Liver (tissue), 9 donors: ENCODE results near the gene DDX31. TPM values are rescaled to one million over a fixed set of nuclear protein-coding genes. Genes with fewer than 3 reads are reported as not detected.

Source experiments
- DNase-seq: peaks from one replicate; pipeline ENCODE4 v3.0.0-alpha.2; 2017; ENCODE audit warnings: low spot score
- H3K27ac ChIP-seq, 2 donors: one replicate each; pipeline ENCODE4 v1.7.0; 2013; ENCODE audit warnings: inconsistent platforms in 2 of 2, low read length in 2 of 2, control low read depth in 1 of 2, low read depth in 1 of 2, mild to moderate bottlenecking in 1 of 2
- H3K27me3 ChIP-seq, 4 donors: one replicate each; pipeline versions ENCODE4 v1.6.1 to v1.7.0; 2013; ENCODE audit warnings: low read length in 3 of 4, inconsistent platforms in 1 of 4, mild to moderate bottlenecking in 1 of 4, moderate library complexity in 1 of 4; ENCODE audit not compliant: control insufficient read depth in 4 of 4, insufficient read depth in 4 of 4
- H3K36me3 ChIP-seq, 4 donors: one replicate each; pipeline versions ENCODE4 v1.6.1 to v1.7.0; 2013; ENCODE audit warnings: low read length in 3 of 4, mild to moderate bottlenecking in 3 of 4, low read depth in 1 of 4, moderate library complexity in 1 of 4; ENCODE audit not compliant: control insufficient read depth in 4 of 4, insufficient read depth in 3 of 4
- H3K4me1 ChIP-seq, 4 donors: one replicate each; pipeline versions ENCODE4 v1.6.1 to v1.7.0; 2013; ENCODE audit warnings: low read length in 3 of 4, mild to moderate bottlenecking in 3 of 4, moderate library complexity in 1 of 4; ENCODE audit not compliant: control insufficient read depth in 4 of 4, insufficient read depth in 4 of 4
- H3K4me3 ChIP-seq, 3 donors: one replicate each; pipeline versions ENCODE4 v1.6.1 to v1.7.0; 2013; ENCODE audit warnings: low read length in 3 of 3, control low read depth in 1 of 3, low read depth in 1 of 3, mild to moderate bottlenecking in 1 of 3
- H3K9ac ChIP-seq, 2 donors: one replicate each; pipeline ENCODE4 v1.7.0; 2013; ENCODE audit warnings: low read length in 2 of 2, mild to moderate bottlenecking in 2 of 2, moderate library complexity in 2 of 2, control low read depth in 1 of 2, low read depth in 1 of 2
- H3K9me3 ChIP-seq, 4 donors: one replicate each; pipeline versions ENCODE4 v1.6.1 to v1.7.0; 2013; ENCODE audit warnings: low read length in 3 of 4; ENCODE audit not compliant: control insufficient read depth in 4 of 4
- EGR1 ChIP-seq, 2 donors: IDR thresholded peaks; 2 replicates each; pipeline ENCODE4 v1.6.1; 2016 to 2018; ENCODE audit warnings: antibody characterized with exemption in 2 of 2, low read depth in 2 of 2
- FOXA1 ChIP-seq: IDR thresholded peaks from 2 replicates; pipeline ENCODE4 v1.6.1; 2016; ENCODE audit warnings: antibody characterized with exemption
- FOXA2 ChIP-seq: IDR thresholded peaks from 2 replicates; pipeline ENCODE4 v1.6.1; 2016; ENCODE audit warnings: antibody characterized with exemption
- GABPA ChIP-seq, 2 donors: IDR thresholded peaks in 1 of 2; conservative IDR thresholded peaks in 1 of 2; 2 replicates each; pipeline ENCODE4 v1.6.1; 2016; ENCODE audit warnings: antibody characterized with exemption in 2 of 2, mild to moderate bottlenecking in 1 of 2, moderate library complexity in 1 of 2
- HNF4A ChIP-seq, 2 donors: conservative IDR thresholded peaks; 2 replicates each; pipeline ENCODE4 v1.6.1; 2016; ENCODE audit warnings: antibody characterized with exemption in 2 of 2, mild to moderate bottlenecking in 2 of 2
- HNF4G ChIP-seq: IDR thresholded peaks from 2 replicates; pipeline ENCODE4 v1.6.1; 2016; ENCODE audit warnings: antibody characterized with exemption
- RAD21 ChIP-seq, 2 donors: IDR thresholded peaks; 2 replicates each; pipeline ENCODE4 v1.6.1; 2016; ENCODE audit warnings: antibody characterized with exemption in 2 of 2, mild to moderate bottlenecking in 2 of 2
- RXRA ChIP-seq, 2 donors: IDR thresholded peaks; 2 replicates each; pipeline ENCODE4 v1.6.1; 2017 to 2018; ENCODE audit warnings: antibody characterized with exemption in 2 of 2, mild to moderate bottlenecking in 1 of 2
- YY1 ChIP-seq: IDR thresholded peaks from 2 replicates; pipeline ENCODE4 v1.6.1; 2016; ENCODE audit warnings: antibody characterized with exemption, mild to moderate bottlenecking
- WGBS: extraction: QIAGEN DNeasy Blood & Tissue Kit; methylation state at CpG from one replicate; pipeline ENCODE4 v1.1.7; 2013; 5-methylcytosine and 5-hydroxymethylcytosine counted together
- polyA plus RNA-seq, 2 donors: library from polyadenylated mRNA; stranded (reverse) in 1 of 2; unstranded in 1 of 2; fragments of 200-250 nt in 1 of 2; fragments of >200 nt in 1 of 2; fragmentation: Nextera tagmentation in 1 of 2; extraction: Ambion mirVana in 1 of 2; gene quantifications; one replicate each; pipeline versions ENCODE4 v1.2.1 to v1.2.3, GENCODE V29; 2013 to 2015
- total RNA-seq, 2 donors: library from RNA; depleted of rRNA; stranded (reverse); fragments of >200 nt; gene quantifications; one replicate each; pipeline ENCODE4 v1.2.3, GENCODE V29; 2014
- TF ChIP-seq, protein P1 (sequence below): IDR thresholded peaks from 2 replicates; pipeline ENCODE4 v1.6.1; 2016; ENCODE audit warnings: antibody characterized with exemption
- TF ChIP-seq, protein P2 (sequence below): IDR thresholded peaks from 2 replicates; pipeline ENCODE4 v1.6.1; 2016; ENCODE audit warnings: antibody characterized with exemption
- TF ChIP-seq, protein P3 (sequence below): IDR thresholded peaks from 2 replicates; pipeline ENCODE4 v1.6.1; 2016; ENCODE audit warnings: antibody characterized with exemption, mild to moderate bottlenecking
- TF ChIP-seq, protein P4 (sequence below): fragments of 150-350 bp; IDR thresholded peaks from 2 replicates; pipeline ENCODE4 v1.5.1; 2017; ENCODE audit warnings: improper control_type of control experiment, low read depth, low read length; ENCODE audit not compliant: missing input control
- TF ChIP-seq, protein P5 (sequence below): IDR thresholded peaks from 2 replicates; pipeline ENCODE4 v1.6.1; 2016; ENCODE audit warnings: antibody characterized with exemption
- donor health status: healthy.
- donor health status: healthy.
- donor health status: healthy.
- donor health status: healthy.
- donor health status: healthy.

DDX31 gene
- total and polyA plus RNA-seq, 4 donors = 2.5 to 9.6 (median 4.5) TPM

DNA sequence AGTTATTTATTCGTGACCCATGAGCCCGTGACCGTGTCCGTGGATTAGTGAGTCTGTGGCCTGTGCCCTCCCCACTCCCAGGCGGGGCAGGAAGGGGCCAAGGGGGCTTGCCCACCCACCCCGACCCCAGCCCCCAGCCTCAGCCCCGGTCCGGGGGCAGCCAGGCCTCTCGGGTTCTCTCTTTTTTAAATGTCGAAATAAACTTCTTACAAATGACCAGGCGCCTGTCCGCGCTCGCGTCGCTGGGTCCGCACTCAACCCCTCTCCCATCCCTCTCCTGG is 79.8 kb downstream of the DDX31 start:
- Histone ChIP-seq H3K36me3 (peaks cover 0 to 11% (median 8%) of the 10 kb centered on the region in 4 donors), H3K4me3 (no peak overlapping the region), H3K27ac (no peak overlapping the region), H3K4me1 (peaks cover 0 to 5% (median 2%) of the 10 kb centered on the region in 4 donors), H3K9ac (no peak overlapping the region), H3K9me3 (no peaks in the 10 kb centered on the region), H3K27me3 (peaks cover 0 to 38% (median 14%) of the 10 kb centered on the region in 4 donors)
- WGBS = 5% methylated on average over 17 of the region's 17 CpGs
- TF ChIP-seq, protein P1, sequence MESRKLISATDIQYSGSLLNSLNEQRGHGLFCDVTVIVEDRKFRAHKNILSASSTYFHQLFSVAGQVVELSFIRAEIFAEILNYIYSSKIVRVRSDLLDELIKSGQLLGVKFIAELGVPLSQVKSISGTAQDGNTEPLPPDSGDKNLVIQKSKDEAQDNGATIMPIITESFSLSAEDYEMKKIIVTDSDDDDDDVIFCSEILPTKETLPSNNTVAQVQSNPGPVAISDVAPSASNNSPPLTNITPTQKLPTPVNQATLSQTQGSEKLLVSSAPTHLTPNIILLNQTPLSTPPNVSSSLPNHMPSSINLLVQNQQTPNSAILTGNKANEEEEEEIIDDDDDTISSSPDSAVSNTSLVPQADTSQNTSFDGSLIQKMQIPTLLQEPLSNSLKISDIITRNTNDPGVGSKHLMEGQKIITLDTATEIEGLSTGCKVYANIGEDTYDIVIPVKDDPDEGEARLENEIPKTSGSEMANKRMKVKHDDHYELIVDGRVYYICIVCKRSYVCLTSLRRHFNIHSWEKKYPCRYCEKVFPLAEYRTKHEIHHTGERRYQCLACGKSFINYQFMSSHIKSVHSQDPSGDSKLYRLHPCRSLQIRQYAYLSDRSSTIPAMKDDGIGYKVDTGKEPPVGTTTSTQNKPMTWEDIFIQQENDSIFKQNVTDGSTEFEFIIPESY = no peak
- no peak for TF ChIP-seq YY1
- TF ChIP-seq EGR1 (IDR thresholded peaks at IDR 0.05; ENCODE audit: low read depth in 2 of 2) = no peak
- TF ChIP-seq GABPA (IDR thresholded peaks at IDR 0.05 in 1 of 2, conservative IDR thresholded peaks at IDR 0.05 in 1 of 2) = no peak
- TF ChIP-seq, protein P2, sequence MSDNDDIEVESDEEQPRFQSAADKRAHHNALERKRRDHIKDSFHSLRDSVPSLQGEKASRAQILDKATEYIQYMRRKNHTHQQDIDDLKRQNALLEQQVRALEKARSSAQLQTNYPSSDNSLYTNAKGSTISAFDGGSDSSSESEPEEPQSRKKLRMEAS = no peak
- no peak for TF ChIP-seq FOXA2
- TF ChIP-seq, protein P3, sequence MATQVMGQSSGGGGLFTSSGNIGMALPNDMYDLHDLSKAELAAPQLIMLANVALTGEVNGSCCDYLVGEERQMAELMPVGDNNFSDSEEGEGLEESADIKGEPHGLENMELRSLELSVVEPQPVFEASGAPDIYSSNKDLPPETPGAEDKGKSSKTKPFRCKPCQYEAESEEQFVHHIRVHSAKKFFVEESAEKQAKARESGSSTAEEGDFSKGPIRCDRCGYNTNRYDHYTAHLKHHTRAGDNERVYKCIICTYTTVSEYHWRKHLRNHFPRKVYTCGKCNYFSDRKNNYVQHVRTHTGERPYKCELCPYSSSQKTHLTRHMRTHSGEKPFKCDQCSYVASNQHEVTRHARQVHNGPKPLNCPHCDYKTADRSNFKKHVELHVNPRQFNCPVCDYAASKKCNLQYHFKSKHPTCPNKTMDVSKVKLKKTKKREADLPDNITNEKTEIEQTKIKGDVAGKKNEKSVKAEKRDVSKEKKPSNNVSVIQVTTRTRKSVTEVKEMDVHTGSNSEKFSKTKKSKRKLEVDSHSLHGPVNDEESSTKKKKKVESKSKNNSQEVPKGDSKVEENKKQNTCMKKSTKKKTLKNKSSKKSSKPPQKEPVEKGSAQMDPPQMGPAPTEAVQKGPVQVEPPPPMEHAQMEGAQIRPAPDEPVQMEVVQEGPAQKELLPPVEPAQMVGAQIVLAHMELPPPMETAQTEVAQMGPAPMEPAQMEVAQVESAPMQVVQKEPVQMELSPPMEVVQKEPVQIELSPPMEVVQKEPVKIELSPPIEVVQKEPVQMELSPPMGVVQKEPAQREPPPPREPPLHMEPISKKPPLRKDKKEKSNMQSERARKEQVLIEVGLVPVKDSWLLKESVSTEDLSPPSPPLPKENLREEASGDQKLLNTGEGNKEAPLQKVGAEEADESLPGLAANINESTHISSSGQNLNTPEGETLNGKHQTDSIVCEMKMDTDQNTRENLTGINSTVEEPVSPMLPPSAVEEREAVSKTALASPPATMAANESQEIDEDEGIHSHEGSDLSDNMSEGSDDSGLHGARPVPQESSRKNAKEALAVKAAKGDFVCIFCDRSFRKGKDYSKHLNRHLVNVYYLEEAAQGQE = no peak
- TF ChIP-seq, protein P4, sequence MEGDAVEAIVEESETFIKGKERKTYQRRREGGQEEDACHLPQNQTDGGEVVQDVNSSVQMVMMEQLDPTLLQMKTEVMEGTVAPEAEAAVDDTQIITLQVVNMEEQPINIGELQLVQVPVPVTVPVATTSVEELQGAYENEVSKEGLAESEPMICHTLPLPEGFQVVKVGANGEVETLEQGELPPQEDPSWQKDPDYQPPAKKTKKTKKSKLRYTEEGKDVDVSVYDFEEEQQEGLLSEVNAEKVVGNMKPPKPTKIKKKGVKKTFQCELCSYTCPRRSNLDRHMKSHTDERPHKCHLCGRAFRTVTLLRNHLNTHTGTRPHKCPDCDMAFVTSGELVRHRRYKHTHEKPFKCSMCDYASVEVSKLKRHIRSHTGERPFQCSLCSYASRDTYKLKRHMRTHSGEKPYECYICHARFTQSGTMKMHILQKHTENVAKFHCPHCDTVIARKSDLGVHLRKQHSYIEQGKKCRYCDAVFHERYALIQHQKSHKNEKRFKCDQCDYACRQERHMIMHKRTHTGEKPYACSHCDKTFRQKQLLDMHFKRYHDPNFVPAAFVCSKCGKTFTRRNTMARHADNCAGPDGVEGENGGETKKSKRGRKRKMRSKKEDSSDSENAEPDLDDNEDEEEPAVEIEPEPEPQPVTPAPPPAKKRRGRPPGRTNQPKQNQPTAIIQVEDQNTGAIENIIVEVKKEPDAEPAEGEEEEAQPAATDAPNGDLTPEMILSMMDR = no peak
- TF ChIP-seq HNF4G = no peak
- TF ChIP-seq, protein P5, sequence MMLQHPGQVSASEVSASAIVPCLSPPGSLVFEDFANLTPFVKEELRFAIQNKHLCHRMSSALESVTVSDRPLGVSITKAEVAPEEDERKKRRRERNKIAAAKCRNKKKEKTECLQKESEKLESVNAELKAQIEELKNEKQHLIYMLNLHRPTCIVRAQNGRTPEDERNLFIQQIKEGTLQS = no peak
- TF ChIP-seq RXRA (IDR thresholded peaks at IDR 0.05) = no peak
- no peak for TF ChIP-seq RAD21 (IDR thresholded peaks at IDR 0.05)
- TF ChIP-seq FOXA1 = no peak
- TF ChIP-seq HNF4A (conservative IDR thresholded peaks at IDR 0.05) = no peak
- DNase-seq = no peak
